CD1c-positive myeloid dendritic cell (primary cell): ENCODE data around the gene MSI2.

Source experiments
- DNase-seq: peaks from one replicate; pipeline ENCODE4 v3.0.0-alpha.2; 2016; ENCODE audit errors: extremely low spot score

Gene MSI2

DNA sequence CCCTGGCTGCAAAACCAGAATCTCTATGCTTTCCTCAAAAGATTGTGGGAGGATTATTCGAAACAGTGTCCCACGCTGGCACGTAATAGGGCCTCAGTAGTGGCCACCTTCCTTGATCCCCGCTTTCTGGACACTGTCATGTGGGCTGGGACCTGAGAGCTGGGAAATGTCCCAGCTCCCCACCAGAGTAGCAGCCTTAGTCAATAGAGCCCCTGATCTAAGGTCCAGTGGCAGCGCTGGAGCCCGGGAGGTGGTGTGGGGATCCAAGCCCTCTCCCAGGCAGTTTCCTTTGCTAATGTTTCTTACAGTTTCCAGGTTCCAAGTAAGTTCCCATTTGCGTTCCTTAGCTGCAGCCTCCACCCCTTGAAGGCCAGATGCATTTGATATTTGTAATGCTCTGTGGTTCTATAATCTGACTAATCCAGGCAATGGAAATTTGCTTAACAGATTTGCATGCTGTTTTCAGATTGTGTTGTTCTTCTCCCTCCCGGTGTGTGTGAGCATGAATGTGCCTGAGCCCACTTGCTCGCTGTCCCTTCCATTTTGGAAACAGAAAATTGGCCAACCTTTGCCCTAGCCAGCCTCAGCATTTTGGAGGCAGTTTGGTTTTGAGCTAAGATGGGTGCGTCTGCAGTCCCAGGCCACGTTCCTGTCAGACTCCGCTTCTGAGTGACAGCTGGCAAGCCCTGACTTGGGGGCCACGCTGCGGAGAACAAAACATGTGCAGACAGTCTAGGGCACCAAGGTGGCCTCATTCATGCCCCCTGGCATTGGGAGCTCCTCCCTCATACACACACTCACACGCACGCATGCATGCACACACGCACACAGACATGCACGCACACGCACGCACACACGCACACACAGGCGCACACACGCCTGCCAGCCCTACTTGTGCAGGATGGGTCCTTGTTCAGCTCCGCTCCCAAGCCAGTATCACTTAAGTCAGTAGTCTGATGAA is 419.4 kb downstream of the MSI2 start:
- no peak for DNase-seq

DNA sequence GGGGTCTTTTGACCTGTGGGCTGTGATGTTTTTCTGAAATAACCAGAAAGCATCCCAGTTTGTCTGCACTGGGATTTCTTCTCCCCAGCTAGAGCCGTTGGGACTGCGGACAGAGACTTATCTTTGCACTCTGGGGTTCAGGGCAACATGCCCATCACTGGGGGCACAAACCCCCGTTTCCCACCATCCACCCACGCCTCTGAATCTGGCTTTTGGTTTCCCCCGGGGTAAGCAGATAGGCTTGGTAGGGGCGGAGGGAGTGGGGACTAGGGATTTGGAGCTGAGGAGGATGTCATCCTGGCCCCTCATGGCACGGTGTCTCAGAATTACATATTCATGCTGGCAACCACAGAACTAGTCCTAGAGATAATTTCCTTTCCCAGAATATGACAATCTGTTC is 420.2 kb downstream of the MSI2 start:
- DNase-seq = no peak

DNA sequence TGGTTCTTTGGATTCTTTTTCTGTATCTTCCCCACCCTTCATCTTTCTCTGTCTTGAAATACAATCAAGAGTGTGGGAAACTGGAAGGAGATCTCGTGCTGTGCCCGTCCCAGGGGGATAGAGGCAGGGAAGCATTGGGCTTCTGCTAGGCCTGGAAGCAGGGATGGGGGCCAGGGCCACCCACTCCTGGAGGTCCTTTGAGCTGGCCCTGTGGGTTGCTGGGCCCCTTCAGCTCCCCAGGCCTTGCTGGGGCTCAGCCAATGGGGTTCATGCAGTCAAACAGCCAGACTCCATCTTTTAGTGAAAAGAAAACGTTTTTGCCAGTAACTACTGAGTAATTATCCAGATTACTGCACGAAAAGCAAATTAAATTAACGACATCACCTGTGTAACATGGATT is 421.0 kb downstream of the MSI2 start:
- no peak for DNase-seq

DNA sequence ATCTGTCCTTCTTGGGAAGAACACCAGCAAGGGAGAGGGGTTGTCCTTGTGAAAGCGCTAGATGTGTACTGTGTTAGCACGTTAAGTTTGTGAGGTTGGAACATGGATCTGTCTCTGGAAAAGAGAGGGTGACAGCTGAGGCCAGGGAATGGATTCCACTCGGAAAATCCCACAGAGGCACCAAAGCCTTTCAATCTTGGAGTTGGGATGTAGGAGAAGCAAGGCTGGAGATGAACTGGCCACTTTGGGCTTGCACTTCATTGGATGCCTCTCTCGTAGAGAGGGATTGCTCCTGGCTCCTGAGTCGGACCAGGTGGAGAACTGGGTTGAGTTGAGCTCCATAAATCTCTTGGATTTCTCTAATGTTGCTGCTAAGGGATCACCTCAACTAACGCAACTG is 421.5 kb downstream of the MSI2 start:
- no peak for DNase-seq

DNA sequence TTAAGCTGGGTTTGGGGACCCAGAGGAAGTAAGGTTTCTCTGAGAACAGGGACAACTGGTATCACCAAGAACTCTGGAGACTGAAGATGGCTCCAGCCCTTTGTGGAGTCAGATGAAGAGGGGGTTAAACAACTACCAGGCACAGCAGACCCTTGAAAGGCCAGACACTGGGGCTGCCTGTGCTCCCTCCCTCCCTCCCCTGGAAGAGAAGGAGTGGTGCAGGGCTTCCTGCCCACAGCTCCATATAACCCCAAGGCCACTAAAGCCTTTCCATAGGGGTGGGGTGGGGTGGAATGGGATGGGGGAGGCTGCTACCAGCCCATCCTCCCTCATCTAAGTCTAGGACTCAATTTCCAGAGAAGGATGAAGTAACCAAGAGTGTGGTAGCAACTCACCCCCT is 422.1 kb downstream of the MSI2 start:
- DNase-seq = no peak

DNA sequence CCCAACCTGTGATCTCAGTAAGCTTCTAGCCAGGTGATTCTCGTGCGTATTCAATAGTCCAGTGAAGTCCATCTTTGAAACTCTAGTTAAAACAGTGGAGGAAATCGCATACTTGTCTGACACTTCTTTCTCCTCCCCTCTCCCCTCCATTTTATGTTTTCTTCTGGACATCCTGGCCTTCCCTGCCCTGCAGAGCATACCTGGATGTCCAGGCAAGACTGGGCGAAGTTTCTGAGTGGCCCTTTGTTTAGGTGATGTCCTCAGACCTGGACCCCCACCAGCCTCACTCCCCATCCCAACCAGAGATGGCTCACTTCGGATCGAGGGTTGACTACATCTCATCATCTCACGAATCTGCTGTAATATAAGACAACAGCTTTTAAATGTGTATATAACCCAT is 423.0 kb downstream of the MSI2 start:
- DNase-seq = no peak

DNA sequence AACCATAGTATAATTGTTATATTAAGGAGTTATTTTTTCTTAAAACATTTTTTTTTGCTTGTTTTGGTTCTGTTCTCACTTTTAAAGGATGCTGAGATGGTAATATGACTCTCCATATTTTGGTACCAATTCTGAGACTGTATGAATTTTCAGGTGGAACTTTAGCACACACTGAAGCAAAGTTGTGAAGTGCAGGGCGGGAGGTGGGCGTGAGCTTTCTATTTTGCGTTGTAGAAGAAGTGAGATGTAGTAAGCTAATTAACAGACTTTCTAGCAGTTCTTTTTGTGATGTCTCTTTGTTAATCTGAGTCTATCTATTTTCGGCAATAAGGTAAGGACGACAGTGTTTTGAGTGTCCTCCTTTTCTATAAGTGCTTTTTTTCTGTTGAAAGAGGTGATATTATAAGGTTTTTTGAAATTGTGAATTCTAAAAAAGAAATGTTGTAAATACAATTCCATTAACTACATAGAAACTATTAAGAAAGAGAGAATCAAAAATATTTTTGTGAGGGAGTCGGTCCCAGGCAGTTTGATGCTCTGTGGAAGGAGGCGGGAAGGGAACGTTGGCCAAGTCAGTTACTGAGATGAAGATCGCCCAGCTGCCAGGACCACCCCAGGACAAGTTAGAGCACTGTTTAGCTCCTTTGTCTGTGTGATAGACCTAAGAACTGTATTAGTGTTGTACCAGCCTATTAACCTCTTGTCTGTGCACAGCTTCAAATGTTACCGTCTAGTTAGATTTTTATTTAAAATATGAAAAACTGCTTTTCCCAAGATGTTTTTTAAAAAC is 423.8 kb downstream of the MSI2 start:
- no peak for DNase-seq

DNA sequence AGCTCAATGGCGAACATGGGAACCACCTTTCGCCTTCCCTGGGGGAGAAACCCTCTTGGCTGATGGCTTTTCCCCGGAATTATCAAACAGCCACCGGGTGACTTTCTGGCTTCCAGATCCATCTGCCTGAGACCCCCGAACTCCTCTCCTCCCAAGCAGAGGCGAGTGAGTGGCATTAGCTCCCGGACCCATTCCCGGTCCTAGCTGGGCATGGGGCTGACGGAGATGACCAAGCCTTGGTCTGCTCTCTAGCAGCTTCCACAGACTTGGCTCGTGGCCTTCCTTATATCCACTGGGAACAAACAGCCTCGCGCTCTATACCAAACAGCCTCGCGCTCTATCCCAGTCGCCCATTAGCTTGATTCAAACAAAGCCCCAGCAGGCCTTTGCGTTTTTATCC is 426.4 kb downstream of the MSI2 start:
- no peak for DNase-seq

DNA sequence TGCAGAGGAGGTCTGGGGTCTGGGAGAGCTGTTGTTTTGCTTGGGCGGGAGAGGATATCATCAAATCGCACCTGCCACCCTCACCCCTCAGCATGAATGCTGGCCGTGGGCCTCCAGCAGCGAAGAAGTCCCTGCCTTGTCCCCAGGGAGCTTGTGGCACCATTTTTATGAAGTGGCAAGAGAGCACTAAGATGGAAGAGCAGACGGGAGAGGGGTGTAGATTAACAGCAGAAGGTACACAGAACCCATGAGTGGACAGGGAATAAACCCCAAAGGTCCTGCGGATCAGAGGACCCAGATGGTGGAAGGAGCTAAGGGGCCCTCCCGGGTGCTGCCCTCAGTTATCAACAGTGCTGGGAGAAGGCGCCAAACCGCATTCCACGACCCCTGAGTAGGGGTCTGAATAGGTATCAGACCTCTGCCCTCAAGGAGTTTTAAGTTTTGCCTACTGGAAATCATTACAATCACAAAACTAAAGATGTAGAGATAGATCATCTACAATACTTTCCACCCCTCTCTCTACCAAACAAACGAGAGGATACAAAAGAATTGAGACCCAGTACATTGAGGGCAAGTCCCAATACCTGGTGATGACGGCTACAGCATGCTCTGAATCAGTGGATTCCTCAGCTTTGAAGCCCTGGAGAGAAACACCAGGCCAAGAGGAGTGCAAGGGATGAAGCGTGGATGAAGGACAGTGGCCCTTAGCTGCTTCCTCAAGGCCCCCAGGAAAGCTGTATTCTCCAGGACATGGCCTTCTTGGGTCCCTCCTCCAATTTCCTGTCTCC is 428.6 kb downstream of the MSI2 start:
- no peak for DNase-seq

DNA sequence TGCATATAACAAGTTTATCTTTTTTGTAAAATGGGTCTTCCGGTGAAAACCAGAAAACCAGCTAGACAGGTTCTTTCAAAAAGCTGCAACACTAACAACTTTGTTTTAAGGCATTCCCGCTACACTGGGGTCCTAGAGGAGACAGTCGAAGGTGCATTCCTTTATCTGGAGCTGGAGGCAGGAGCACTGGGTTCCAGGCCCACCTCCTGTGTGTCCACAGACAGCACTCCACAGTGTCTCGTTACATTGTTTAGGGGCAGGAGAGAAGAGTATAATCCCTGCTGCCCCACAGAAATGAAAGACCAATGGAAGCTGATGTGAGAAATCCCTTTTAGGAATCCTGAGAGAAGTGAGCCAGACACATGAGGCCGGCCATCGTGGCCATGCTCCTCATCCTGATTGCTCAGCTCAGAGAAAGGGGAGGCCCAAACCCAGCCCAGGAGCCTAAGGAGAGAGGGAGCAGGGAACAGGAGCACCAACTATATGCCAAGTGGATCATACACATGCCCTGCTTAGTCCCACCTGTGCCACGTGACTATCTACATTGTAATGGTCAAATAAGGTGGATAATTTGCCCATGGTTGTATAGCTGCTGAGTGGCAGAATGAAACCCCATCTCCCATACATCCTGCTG is 429.3 kb downstream of the MSI2 start:
- no peak for DNase-seq

DNA sequence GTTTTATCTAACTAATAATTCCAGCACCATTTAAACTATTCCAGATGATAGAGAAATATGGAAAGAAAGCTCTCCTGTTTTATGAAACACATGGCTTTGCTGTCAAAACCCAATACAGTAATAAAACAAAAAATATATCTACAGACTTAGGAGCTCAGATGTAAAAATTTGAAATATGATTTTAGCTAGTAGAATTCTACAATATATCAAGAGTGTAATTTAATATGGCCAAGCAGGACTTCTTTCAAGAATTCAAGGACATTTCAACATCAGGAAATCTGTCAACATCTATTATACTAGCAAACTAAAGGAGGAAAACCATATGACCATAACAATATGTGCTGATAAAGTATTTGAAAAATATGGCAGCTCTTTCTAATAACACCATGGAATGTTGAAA is 431.3 kb downstream of the MSI2 start:
- DNase-seq = no peak

DNA sequence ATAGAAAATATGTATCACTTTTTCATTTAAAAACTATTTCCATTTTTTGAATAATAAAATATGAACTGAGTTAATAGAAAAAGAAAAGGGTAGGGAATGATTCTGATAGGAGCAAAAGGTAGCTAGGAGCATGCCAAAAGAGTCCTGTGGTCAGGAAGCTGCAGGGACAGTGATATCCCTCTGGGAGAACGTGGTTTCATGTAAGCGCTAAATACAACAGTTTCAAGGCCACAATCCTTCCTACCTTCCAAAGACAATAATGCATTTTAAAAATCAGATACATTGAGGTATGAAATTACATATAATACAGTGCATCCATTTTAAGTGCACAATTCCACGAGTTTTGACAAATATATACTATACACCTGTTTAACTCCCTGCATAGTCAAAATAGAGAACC is 432.9 kb downstream of the MSI2 start:
- DNase-seq = no peak

DNA sequence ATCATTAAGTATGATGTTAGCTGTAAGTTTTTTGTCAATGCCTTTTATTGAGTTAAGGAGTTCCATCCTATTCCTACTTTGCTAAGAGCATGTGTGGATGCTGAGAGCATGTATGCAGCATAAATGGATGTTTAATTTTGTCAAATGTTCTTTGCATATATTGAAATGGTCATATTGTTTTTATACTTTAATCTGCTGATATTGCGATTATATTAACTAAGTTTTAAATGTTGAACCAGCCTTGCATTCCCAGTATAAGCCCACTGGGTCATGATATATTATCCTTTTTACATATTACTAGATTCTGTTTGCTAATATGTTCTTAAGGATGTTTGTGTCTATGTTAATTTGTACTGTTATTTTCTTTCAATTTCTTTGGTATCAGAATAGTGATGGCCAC is 435.6 kb downstream of the MSI2 start:
- no peak for DNase-seq

DNA sequence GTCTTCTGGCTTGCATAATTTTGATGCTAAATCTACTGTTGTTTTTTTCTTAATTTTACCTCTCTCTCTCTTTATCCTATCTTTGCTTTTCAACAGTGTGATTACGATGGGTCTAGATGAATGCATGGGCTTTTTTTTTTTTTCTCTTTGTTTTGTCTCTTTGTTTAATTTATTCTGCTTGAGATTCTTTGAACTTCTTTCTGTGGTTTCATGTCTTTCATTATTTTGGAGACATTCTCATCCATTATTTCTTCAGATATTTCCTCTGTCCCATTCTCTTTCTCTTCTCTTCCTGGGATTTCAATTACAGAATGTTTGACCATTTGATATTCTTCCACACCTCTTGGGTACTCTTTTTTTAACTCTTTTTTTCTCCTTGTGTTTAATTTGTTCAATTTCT is 436.4 kb downstream of the MSI2 start:
- DNase-seq = no peak

DNA sequence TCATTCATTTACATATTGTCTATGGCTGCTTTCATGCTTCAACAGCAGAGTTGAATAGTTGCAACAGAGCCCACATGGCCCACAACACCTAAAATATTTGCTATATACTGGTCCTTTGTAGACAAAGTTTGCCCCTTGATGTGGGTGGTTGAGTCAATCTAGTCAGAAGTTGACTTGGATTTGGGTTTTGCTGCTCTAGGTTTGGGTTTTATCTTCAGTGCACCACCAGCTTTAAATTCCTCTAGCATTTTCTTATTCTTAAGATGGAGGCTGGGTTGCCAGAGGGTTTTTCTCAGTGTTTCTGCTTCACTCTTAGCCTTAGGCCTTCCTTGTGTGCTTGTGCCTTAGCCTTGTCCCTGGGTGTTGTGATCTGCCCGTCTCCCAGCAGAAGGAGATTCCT is 437.7 kb downstream of the MSI2 start:
- no peak for DNase-seq

DNA sequence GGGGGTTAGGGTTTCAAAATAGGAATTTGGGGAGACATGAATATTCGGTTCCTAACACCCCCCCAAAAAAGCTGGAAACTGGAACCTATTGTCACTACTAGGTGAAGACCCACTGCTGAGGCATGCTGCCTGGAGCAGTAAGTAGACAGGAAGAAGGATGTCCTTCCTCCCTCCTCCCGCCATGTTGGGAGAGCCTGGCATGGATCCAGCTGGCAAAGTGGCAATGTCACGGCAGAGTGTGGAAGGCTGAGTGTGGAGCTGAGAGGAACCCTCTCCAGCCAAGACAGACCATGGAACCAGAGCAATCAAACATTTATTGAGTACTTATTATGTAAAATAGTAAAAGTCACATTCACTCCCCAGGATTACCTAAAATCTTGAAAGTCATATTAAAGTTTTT is 439.7 kb downstream of the MSI2 start:
- DNase-seq = no peak

DNA sequence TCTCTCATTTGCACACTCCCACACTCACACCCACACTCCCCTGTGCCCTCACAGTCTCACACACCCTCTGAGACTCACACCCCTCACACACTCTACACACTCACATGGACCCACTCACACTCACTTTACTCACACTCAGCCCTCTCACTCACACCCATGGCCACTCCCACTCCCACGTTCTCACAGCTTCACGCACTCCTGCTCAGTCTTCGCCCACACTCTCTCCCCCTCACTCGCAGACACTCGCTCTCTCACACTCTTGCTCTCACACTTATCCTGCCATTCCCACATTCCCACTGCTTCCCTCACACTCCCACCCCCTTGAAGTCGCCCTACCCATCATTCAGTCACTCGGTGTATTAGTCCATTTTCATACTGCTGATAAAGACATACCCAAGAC is 440.9 kb downstream of the MSI2 start:
- DNase-seq = no peak

DNA sequence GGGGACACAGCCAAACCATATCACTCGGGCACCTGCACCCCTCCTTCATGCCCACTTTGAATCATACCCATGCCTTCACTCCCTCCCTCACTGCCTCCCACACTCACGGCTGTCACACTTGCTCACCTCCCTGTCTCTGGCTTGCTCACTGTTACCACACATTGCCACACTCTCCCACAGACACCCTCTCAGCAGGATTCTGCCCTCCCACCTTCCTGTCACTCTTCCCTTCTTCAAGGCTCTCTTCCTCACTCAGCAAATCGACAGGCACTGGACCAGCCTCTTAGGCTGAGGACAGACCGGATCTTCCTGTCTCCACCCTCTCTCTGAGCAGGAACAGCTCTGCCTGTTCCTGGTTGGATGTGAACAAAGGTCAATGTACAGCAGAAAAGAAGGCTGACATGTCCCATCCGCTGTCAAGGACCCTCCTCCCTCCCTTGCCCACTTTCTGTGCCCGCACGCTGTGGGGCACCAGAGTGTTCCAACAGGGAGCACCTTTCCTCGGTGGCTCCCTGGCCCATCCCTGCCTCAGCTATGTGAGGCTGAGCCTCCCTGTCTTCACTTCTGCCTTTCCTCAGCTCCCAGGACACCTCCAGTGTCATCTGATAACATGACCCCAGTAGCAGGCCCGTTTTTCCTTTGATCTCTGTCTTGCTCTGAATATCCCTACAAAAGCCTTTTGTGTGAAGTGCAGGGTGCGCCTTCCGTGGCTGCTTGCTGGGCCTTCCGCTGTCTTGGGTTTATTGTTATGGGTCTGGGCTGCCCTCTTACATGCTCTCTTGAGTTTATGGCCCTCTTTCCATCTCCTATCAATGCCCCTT is 441.8 kb downstream of the MSI2 start:
- no peak for DNase-seq

DNA sequence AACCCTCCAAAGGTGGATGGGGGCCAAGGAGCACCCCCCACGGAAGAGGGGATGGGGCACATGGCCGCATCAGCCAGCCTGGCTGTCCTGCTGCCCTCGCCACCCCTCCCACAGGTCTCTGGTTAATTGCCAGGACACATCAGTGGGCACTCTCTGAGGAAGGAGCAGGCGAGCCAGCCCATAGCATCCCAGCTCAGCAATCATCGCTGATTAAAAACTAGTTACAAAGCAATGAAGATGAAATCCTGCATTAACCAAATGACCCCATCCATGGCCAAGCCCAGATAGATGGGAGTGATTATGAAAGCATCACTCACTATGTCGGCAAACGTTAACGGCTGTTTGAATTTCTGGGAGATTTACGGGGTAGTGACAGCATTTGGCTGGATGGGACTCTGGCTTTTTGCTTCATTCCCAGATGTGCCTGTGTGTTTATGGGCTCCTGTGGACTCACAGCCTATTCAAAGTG is 443.5 kb downstream of the MSI2 start:
- no peak for DNase-seq

DNA sequence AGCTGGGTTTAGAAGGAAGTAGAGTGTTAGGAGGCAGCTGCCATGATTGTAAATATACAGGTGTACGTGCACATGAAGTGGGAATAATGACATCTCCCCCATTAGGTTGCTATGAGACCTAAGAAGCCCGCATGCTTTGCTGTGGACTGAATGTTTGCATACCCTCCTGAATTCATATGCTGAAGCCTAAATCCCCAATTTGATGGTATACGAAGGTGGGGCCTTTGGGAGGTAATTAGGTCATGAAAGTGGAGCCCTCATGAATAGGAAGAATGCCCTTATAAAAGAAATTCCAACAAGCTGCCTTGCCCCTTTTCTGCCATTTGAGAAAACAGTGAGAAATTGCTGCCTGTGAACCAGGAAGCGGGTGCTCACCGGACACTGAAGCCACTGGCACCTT is 444.8 kb downstream of the MSI2 start:
- no peak for DNase-seq

DNA sequence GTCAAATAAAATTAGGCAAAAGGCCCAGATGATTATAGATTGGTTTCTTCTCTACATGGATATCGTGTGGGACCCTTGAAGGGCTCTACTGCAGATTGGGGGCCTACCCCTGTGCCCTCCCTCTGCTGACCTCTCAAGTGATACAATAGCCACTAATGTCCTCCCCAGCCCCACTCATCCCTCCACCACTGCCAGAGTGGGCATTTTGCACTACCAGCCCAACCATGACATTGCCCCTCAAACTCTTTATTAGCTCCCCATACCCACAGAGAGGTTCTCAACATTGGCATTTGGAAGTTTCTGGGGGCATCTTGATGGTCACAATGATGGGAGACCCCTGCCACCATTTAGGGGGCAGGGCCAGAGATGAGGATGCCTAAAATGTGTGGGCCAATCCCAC is 446.9 kb downstream of the MSI2 start:
- DNase-seq = no peak
